ENCODE measurements around the gene UTS2R.

Gene UTS2R

DNA sequence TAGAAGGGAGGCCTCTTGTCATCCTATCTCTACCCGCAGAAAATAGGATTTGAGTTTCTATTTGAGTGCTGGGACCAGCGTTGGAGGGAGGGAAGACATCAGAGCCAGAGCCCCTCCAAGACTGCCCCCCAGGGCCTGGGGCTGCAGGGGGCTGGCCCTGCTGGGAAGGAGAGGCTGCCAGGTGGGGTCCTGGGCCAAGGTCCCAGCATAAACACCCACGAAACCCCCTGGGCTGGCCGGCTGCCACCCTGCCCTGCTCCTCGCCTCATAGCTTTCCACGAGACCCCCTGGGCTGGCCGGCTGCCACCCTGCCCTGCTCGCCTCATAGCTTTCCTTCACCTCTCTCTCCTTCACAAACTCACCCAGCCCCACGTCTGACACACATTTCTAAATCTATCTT lies 23.1 kb upstream of the UTS2R start:
- Histone ChIP-seq H3K4me2 (ENCODE audit: low read depth, low read length, poor library complexity, severe bottlenecking) (no peak overlapping the region), H3K4me1 (ENCODE audit: insufficient read depth, low read length, poor library complexity, severe bottlenecking) (no peaks in the 10 kb centered on the region), H3K9me2 (replicated peaks; ENCODE audit: low read depth, low read length) (no peaks in the 10 kb centered on the region), H3K36me3 (ENCODE audit: insufficient read depth, low read length) (no peaks in the 10 kb centered on the region), H3K9me3 (ENCODE audit: insufficient read depth, low read depth, low read length) (no peaks in the 10 kb centered on the region), H3F3A (ENCODE audit: low read depth) (no peaks in the 10 kb centered on the region), H3K27me3 (ENCODE audit: insufficient read depth, low read length, poor library complexity, severe bottlenecking) (no peaks in the 10 kb centered on the region), H3K4me3 (ENCODE audit: low read length, poor library complexity, severe bottlenecking) (no peak overlapping the region), H3K79me2 (ENCODE audit: insufficient read depth, low read length) (no peaks in the 10 kb centered on the region), H4K20me1 (ENCODE audit: insufficient read depth, low read length, poor library complexity, severe bottlenecking) (no peaks in the 10 kb centered on the region), H3K9ac (ENCODE audit: low read depth, low read length, poor library complexity, severe bottlenecking) (no peak overlapping the region), H2AFZ (ENCODE audit: low read length) (no peak overlapping the region)
- TF ChIP-seq EZH2phosphoT487 (IDR thresholded peaks at IDR 0.05; ENCODE audit: borderline replicate concordance): no peak
- TF ChIP-seq, protein P1, sequence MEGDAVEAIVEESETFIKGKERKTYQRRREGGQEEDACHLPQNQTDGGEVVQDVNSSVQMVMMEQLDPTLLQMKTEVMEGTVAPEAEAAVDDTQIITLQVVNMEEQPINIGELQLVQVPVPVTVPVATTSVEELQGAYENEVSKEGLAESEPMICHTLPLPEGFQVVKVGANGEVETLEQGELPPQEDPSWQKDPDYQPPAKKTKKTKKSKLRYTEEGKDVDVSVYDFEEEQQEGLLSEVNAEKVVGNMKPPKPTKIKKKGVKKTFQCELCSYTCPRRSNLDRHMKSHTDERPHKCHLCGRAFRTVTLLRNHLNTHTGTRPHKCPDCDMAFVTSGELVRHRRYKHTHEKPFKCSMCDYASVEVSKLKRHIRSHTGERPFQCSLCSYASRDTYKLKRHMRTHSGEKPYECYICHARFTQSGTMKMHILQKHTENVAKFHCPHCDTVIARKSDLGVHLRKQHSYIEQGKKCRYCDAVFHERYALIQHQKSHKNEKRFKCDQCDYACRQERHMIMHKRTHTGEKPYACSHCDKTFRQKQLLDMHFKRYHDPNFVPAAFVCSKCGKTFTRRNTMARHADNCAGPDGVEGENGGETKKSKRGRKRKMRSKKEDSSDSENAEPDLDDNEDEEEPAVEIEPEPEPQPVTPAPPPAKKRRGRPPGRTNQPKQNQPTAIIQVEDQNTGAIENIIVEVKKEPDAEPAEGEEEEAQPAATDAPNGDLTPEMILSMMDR (conservative IDR thresholded peaks at IDR 0.05; ENCODE audit: low read length): no peak

- Histone ChIP-seq H3K27me3 (ENCODE audit: insufficient read depth, low read length, poor library complexity, severe bottlenecking) (no peaks in the 10 kb centered on the region), H2AFZ (ENCODE audit: low read length) (no peak overlapping the region), H3K9me2 (replicated peaks; ENCODE audit: low read depth, low read length) (no peaks in the 10 kb centered on the region), H4K20me1 (ENCODE audit: insufficient read depth, low read length, poor library complexity, severe bottlenecking) (no peaks in the 10 kb centered on the region), H3K36me3 (ENCODE audit: insufficient read depth, low read length) (no peaks in the 10 kb centered on the region), H3K4me3 (ENCODE audit: low read length, poor library complexity, severe bottlenecking) (no peak overlapping the region), H3F3A (ENCODE audit: low read depth) (no peaks in the 10 kb centered on the region), H3K4me2 (ENCODE audit: low read depth, low read length, poor library complexity, severe bottlenecking) (no peak overlapping the region), H3K9me3 (ENCODE audit: insufficient read depth, low read depth, low read length) (no peaks in the 10 kb centered on the region), H3K4me1 (ENCODE audit: insufficient read depth, low read length, poor library complexity, severe bottlenecking) (no peaks in the 10 kb centered on the region), H3K9ac (ENCODE audit: low read depth, low read length, poor library complexity, severe bottlenecking) (no peak overlapping the region), H3K79me2 (ENCODE audit: insufficient read depth, low read length) (no peaks in the 10 kb centered on the region)
- TF ChIP-seq, protein P1 (conservative IDR thresholded peaks at IDR 0.05; ENCODE audit: low read length): no peak
- no peak for TF ChIP-seq EZH2phosphoT487 (IDR thresholded peaks at IDR 0.05; ENCODE audit: borderline replicate concordance)
Observed at GRCh38 chr17:82348866-82349265, 22.7 kb upstream of the UTS2R start.

DNA sequence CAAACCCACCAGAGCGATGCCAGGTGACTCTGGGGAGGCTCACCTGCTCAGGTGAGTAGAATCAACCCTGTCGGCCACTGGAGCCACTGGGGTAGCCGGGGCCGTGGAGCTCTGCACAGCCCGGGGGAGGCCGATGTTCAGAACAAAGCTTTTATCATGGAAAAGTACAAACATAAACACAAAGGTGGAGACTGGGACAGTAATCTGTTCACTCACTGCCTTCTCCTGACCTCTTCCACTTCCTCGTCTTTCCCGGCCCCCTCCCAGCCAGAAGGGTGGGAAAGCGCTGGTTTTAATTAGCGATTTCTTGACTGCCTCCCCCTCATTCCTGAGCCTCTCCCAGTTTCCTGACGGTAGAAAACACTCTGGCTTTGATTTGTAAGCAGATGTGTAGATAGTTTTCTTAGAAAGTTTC lies 22.3 kb upstream of the UTS2R start:
- no peak overlapping the region for H2AFZ ChIP-seq (ENCODE audit: low read length)
- H3K36me3 ChIP-seq (ENCODE audit: insufficient read depth, low read length): no peaks in the 10 kb centered on the region
- TF ChIP-seq EZH2phosphoT487 (IDR thresholded peaks at IDR 0.05; ENCODE audit: borderline replicate concordance): no peak
- TF ChIP-seq, protein P1 (conservative IDR thresholded peaks at IDR 0.05; ENCODE audit: low read length): no peak
- H3K4me2 ChIP-seq (ENCODE audit: low read depth, low read length, poor library complexity, severe bottlenecking): no peak overlapping the region
- no peak overlapping the region for H3K9ac ChIP-seq (ENCODE audit: low read depth, low read length, poor library complexity, severe bottlenecking)
- no peak overlapping the region for H3K4me3 ChIP-seq (ENCODE audit: low read length, poor library complexity, severe bottlenecking)
- H3K4me1 ChIP-seq (ENCODE audit: insufficient read depth, low read length, poor library complexity, severe bottlenecking): no peaks in the 10 kb centered on the region
- H3F3A ChIP-seq (ENCODE audit: low read depth): no peaks in the 10 kb centered on the region
- H3K27me3 ChIP-seq (ENCODE audit: insufficient read depth, low read length, poor library complexity, severe bottlenecking): no peaks in the 10 kb centered on the region
- H3K9me2 ChIP-seq (replicated peaks; ENCODE audit: low read depth, low read length): no peaks in the 10 kb centered on the region
- H4K20me1 ChIP-seq (ENCODE audit: insufficient read depth, low read length, poor library complexity, severe bottlenecking): no peaks in the 10 kb centered on the region
- no peaks in the 10 kb centered on the region for H3K9me3 ChIP-seq (ENCODE audit: insufficient read depth, low read depth, low read length)
- no peaks in the 10 kb centered on the region for H3K79me2 ChIP-seq (ENCODE audit: insufficient read depth, low read length)

All from Loucy (cell line).